Stomach (tissue), 9 donors: ENCODE data around the gene MTREX. TPM values are rescaled to one million over a fixed set of nuclear protein-coding genes. Genes with fewer than 3 reads are reported as not detected.

Experiments used
- DNase-seq, 2 donors: peaks; one replicate each; pipeline versions ENCODE4 v3.0.0 to v3.0.0-alpha.2; 2013 to 2019
- H3K27ac ChIP-seq, 5 donors: fragments of 200-600 bp in 4 of 5; sonication (generic) in 4 of 5; one replicate each; pipeline ENCODE4 v1.5.1; 2013 to 2019; ENCODE audit warnings: mild to moderate bottlenecking in 1 of 5, moderate library complexity in 1 of 5
- H3K27me3 ChIP-seq, 3 donors: fragments of 200-600 bp; sonication (generic); one replicate each; pipeline ENCODE4 v1.5.1; 2017 to 2019; ENCODE audit warnings: mixed run types in 1 of 3
- H3K36me3 ChIP-seq, 4 donors: fragments of 200-600 bp; sonication (generic); 1 replicate in 3 of 4; 2 replicates in 1 of 4; pipeline ENCODE4 v1.5.1; 2016 to 2019
- H3K4me1 ChIP-seq, 4 donors: fragments of 200-600 bp; sonication (generic); one replicate each; pipeline ENCODE4 v1.5.1; 2016 to 2019
- H3K4me3 ChIP-seq, 4 donors: fragments of 200-600 bp; sonication (generic) in 3 of 4; one replicate each; pipeline ENCODE4 v1.5.1; 2016 to 2019; ENCODE audit warnings: mild to moderate bottlenecking in 1 of 4
- H3K9me3 ChIP-seq, 4 donors: fragments of 200-600 bp; sonication (generic); one replicate each; pipeline ENCODE4 v1.5.1; 2016 to 2019
- EP300 ChIP-seq: sonication (generic); formaldehyde crosslinking; IDR thresholded peaks from one replicate; pipeline ENCODE4 v1.6.1; 2017; ENCODE audit warnings: antibody characterized with exemption
- POLR2A ChIP-seq, 4 donors: fragments of 450-650 bp; IDR thresholded peaks; one replicate each; pipeline ENCODE4 v1.6.1; 2016; ENCODE audit warnings: antibody characterized with exemption in 4 of 4, control low read depth in 2 of 4, mild to moderate bottlenecking in 1 of 4, moderate library complexity in 1 of 4
- POLR2AphosphoS5 ChIP-seq, 3 donors: sonication (generic); formaldehyde crosslinking; IDR thresholded peaks; one replicate each; pipeline ENCODE4 v1.6.1; 2016; ENCODE audit warnings: antibody characterized with exemption in 3 of 3
- WGBS, 5 donors: extraction: QIAGEN DNeasy Blood & Tissue Kit in 3 of 5; methylation state at CpG; one replicate each; pipeline versions ENCODE4 v1.1.5 to v1.1.7; 2013 to 2018; 5-methylcytosine and 5-hydroxymethylcytosine counted together
- intact Hi-C: fragments of 100-400 bp; cut with DNase I; formaldehyde crosslinking; loops from one replicate; pipeline ENCODE4 v1.15.1; 2023; ENCODE audit warnings: low total_unique reads
- polyA plus RNA-seq, 3 donors: library from polyadenylated mRNA; stranded (reverse); fragments of 200-250 nt; gene quantifications; one replicate each; pipeline ENCODE4 v1.2.3, GENCODE V29; 2013
- total RNA-seq, 5 donors: library from RNA; depleted of rRNA; stranded (reverse); fragments of >200 nt; gene quantifications; one replicate each; pipeline versions ENCODE4 v1.1.0 to v1.2.3, GENCODE V29; 2014 to 2016
- TF ChIP-seq, protein P1 (sequence below), 7 experiments: fragments of 450-650 bp in 4 of 7; fragments of 200-600 bp in 3 of 7; sonication (generic) in 3 of 7; IDR thresholded peaks; one replicate each; pipeline ENCODE4 v1.5.1; 2016 to 2019; ENCODE audit warnings: antibody characterized with exemption in 7 of 7, control low read depth in 2 of 7, mild to moderate bottlenecking in 1 of 7
- donor health status: healthy with polysubstance abuse.
- donor health status: Bipolar disorder and iron deficiency.
- donor health status: healthy.

MTREX gene
- total and polyA plus RNA-seq, 8 donors, result 13.6 to 138 (median 30.3) TPM

DNA sequence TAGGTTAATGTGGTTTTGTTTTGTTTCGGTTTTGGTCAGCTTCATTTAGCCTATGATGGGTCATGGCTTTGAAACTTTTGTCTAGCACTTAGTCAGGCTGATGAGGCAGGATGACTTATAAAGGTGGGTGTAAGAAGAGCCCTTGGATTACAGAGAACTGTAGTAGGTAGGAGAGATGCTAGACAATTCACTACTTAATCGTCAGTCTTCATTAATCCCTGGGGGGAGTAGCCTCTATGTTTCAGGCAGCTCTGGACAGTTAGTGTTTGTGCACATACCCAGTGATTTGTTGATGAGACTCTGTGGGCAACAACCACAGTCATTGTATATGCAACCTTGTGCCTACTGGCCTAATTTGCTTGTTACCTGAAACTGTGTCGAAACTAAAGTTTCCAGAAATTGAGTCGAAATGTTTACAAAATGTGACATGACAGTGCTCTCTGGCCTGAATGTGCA is 113.3 kb downstream of the MTREX start:
- H3K27me3 ChIP-seq, result no peaks in the 10 kb centered on the region
- DNase-seq, result no peak
- WGBS, 5 donors, result 75 to 86% (median 81%) methylated on average over 4 of the region's 4 CpGs
- peaks cover 28 to 61% (median 54%) of the 10 kb centered on the region in 4 donors for H3K36me3 ChIP-seq
- intact Hi-C loops, result no loop called here
- H3K4me1 ChIP-seq, result peaks cover 4 to 58% (median 26%) of the 10 kb centered on the region in 4 donors
- H3K9me3 ChIP-seq, result no peaks in the 10 kb centered on the region
- H3K27ac ChIP-seq, result peak overlapping the region in 2 of 5 donors; percentile 17 to 39
- TF ChIP-seq EP300 (no peak), POLR2AphosphoS5 (IDR thresholded peaks at IDR 0.05) (no peak), POLR2A (IDR thresholded peaks at IDR 0.05) (no peak)
- TF ChIP-seq, protein P1, sequence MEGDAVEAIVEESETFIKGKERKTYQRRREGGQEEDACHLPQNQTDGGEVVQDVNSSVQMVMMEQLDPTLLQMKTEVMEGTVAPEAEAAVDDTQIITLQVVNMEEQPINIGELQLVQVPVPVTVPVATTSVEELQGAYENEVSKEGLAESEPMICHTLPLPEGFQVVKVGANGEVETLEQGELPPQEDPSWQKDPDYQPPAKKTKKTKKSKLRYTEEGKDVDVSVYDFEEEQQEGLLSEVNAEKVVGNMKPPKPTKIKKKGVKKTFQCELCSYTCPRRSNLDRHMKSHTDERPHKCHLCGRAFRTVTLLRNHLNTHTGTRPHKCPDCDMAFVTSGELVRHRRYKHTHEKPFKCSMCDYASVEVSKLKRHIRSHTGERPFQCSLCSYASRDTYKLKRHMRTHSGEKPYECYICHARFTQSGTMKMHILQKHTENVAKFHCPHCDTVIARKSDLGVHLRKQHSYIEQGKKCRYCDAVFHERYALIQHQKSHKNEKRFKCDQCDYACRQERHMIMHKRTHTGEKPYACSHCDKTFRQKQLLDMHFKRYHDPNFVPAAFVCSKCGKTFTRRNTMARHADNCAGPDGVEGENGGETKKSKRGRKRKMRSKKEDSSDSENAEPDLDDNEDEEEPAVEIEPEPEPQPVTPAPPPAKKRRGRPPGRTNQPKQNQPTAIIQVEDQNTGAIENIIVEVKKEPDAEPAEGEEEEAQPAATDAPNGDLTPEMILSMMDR (IDR thresholded peaks at IDR 0.05), result no peak
- no peak overlapping the region for H3K4me3 ChIP-seq

DNA sequence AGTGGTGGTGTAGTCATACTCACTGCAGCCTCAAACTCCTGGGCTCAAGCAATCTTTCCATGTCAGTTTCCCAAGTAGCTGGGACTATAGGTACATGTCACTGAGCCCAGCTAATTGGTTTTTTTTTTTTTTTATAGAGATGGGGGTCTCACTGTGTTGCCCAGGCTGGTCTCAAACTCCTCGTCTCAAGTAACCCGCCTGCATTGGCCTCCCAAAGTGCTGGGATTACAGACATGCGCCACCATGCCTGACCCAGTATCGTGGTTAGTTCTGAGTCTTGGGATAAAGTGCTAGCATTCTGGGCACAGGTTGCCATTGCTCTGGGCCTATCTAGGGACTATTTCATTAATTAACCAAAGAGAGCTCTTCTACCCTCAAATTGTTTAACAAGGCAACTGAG is 118.7 kb downstream of the MTREX start:
- H3K4me3 ChIP-seq, result no peak overlapping the region
- no peaks in the 10 kb centered on the region for H3K9me3 ChIP-seq
- TF ChIP-seq, protein P1 (IDR thresholded peaks at IDR 0.05), result no peak
- TF ChIP-seq POLR2A (IDR thresholded peaks at IDR 0.05), result no peak
- no peak for TF ChIP-seq EP300
- TF ChIP-seq POLR2AphosphoS5 (IDR thresholded peaks at IDR 0.05), result no peak
- peaks cover 18 to 56% (median 34%) of the 10 kb centered on the region in 4 donors for H3K4me1 ChIP-seq
- 95 to 100% (median 98%) methylated on average over 4 of the region's 4 CpGs for WGBS, 5 donors
- H3K27me3 ChIP-seq, result no peaks in the 10 kb centered on the region
- DNase-seq, result no peak
- no peak overlapping the region for H3K27ac ChIP-seq
- peaks cover 25 to 79% (median 75%) of the 10 kb centered on the region in 4 donors for H3K36me3 ChIP-seq
- intact Hi-C loops, result no loop called here

DNA sequence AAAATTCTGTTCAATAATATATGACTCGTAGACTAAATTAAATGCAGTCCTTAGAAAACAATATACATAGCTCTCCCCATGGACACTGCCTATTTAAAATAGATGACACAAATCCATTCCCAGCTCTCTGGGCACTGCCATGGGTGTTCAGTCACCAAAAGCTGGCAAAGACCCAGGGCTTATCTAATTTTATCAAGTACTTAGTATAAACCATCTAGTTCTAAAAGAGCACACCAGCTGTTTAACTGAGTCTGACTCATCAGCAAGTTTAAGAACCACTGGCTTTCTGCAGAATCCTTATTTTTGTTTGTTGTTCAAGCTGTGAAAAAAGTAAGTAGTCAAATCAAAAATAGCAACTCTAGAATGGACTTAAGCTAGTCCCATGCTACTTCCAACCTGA is 119.4 kb downstream of the MTREX start:
- TF ChIP-seq POLR2AphosphoS5 (IDR thresholded peaks at IDR 0.05) (peak in 1 of 3 donors; percentile 7), POLR2A (IDR thresholded peaks at IDR 0.05) (no peak)
- H3K4me1 ChIP-seq, result peaks cover 18 to 49% (median 30%) of the 10 kb centered on the region in 4 donors
- no peak overlapping the region for H3K27ac ChIP-seq
- H3K9me3 ChIP-seq, result no peaks in the 10 kb centered on the region
- DNase-seq, result peak; percentile 37 to 60
- H3K36me3 ChIP-seq, result peaks cover 25 to 72% (median 70%) of the 10 kb centered on the region in 4 donors
- intact Hi-C loops, result no loop called here
- 80 to 96% (median 88%) methylated on average over 1 of the region's 1 CpG for WGBS, 5 donors
- no peak overlapping the region for H3K4me3 ChIP-seq
- H3K27me3 ChIP-seq, result no peaks in the 10 kb centered on the region

DNA sequence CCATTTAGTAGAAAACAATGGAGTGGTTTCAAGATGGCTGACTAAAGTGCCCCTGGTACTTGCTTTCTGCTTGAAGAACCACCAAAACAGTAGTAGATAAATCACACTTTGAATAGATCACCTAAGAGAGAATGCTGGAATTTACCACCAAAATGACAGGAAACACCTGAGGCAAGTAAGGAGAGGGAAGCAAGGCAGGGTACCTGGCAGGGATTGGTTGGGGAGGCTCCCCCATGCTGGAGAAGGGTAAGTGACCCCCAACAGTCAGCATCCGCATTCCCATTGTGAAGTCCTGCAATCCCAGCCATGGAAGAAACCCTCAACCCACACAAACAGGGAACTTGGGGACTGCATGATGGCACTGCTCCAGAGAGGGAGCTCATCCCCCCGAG is 121.4 kb downstream of the MTREX start:
- no peak for DNase-seq
- 50 to 100% (median 51%) methylated on average over 1 to 2 of the region's 2 CpGs for WGBS, 5 donors
- TF ChIP-seq, protein P1 (IDR thresholded peaks at IDR 0.05), result no peak
- TF ChIP-seq POLR2A (IDR thresholded peaks at IDR 0.05) (no peak), POLR2AphosphoS5 (IDR thresholded peaks at IDR 0.05) (no peak), EP300 (no peak)
- intact Hi-C loops, result no loop called here
- Histone ChIP-seq H3K36me3 (peaks cover 9 to 53% (median 51%) of the 10 kb centered on the region in 4 donors), H3K27ac (peak overlapping the region in 1 of 5 donors; percentile 25), H3K27me3 (no peaks in the 10 kb centered on the region), H3K9me3 (no peaks in the 10 kb centered on the region), H3K4me3 (no peak overlapping the region), H3K4me1 (peaks cover 18 to 37% (median 27%) of the 10 kb centered on the region in 4 donors)

DNA sequence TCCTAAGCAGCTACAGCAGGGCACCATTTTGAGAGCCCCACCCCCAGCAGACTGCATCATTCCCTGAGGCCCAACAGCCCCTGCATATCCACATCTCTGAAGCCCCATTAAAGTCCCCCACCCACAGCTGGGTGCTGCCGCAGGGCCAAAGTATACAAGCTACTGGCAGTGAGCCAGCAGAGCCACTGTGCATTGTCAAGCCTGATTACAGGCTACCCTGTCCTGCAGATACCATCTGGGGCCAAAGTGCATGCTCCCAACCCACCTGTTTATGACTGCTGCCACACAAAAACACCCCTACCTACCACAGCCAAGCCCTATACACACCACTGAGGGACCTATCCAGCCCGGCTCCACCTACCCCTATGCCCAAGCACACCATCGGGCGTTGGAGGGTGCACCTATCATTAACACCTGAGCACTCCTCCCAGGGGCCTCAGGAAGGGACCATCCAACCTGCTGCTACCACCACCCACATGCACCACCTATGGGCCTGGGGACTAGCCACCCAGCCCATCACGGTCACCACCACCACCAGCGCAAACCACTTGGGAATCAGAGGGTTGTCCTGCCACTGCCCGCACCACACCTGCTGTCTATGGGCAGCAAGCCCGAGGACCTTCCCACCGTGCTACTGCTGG is 121.9 kb downstream of the MTREX start:
- 80 to 91% (median 89%) methylated on average over 7 to 9 of the region's 9 CpGs for WGBS, 5 donors
- no peak for TF ChIP-seq EP300
- TF ChIP-seq POLR2A (IDR thresholded peaks at IDR 0.05), result no peak
- no peak for TF ChIP-seq POLR2AphosphoS5 (IDR thresholded peaks at IDR 0.05)
- Histone ChIP-seq H3K4me3 (no peak overlapping the region), H3K4me1 (peaks cover 18 to 37% (median 27%) of the 10 kb centered on the region in 4 donors), H3K27me3 (no peaks in the 10 kb centered on the region), H3K27ac (peak overlapping the region in 1 of 5 donors; percentile 25), H3K36me3 (peaks cover 4 to 48% (median 46%) of the 10 kb centered on the region in 4 donors), H3K9me3 (no peaks in the 10 kb centered on the region)
- intact Hi-C loops, result no loop called here
- DNase-seq, result peak in 1 of 2 donors; percentile 49
